ENCODE data around the gene SBDS. TPM values are rescaled to one million over a fixed set of nuclear protein-coding genes. Genes with fewer than 3 reads are reported as not detected.
"Not testable (repeated sequence)": the region's sequence is repeated elsewhere in the genome, so short reads cannot be mapped to it uniquely, and the experiment has no call there.

The SBDS gene
- total RNA-seq, 1 donor from 2014 or later, result 83.5 TPM

- no peak for TF ChIP-seq CTCF (conservative IDR thresholded peaks at IDR 0.05; ENCODE audit: low read depth, low read length)
- DNase-seq (ENCODE audit: low read depth), result no peak
- H3K4me3 ChIP-seq (ENCODE audit: low read depth, low read length), result no peak overlapping the region
Measured at GRCh38 chr7:67019562-67020390, 24.4 kb upstream of the SBDS start.

- DNase-seq (ENCODE audit: low read depth), result no peak
- no peak for TF ChIP-seq CTCF (conservative IDR thresholded peaks at IDR 0.05; ENCODE audit: low read depth, low read length)
- H3K4me3 ChIP-seq (ENCODE audit: low read depth, low read length), result no peak overlapping the region
Measured at GRCh38 chr7:67018940-67019339, 23.6 kb upstream of the SBDS start.

GRCh38 chr7:67017971-67018370 is 22.6 kb upstream of the SBDS start:
- not testable (repeated sequence) for H3K4me3 ChIP-seq (ENCODE audit: low read depth, low read length); DNase-seq (ENCODE audit: low read depth)

GRCh38 chr7:67014076-67014622 is 18.8 kb upstream of the SBDS start:
- H3K4me3 ChIP-seq (ENCODE audit: low read depth, low read length); DNase-seq (ENCODE audit: low read depth): not testable (repeated sequence)

- H3K4me3 ChIP-seq (ENCODE audit: low read depth, low read length), result not testable (repeated sequence)
- DNase-seq (ENCODE audit: low read depth), result peak; percentile 58
Measured at GRCh38 chr7:67009677-67010076, 14.3 kb upstream of the SBDS start.

- no peak for TF ChIP-seq CTCF (conservative IDR thresholded peaks at IDR 0.05; ENCODE audit: low read depth, low read length)
- DNase-seq (ENCODE audit: low read depth), result no peak
Measured at GRCh38 chr7:67008260-67008659, 12.9 kb upstream of the SBDS start.

GRCh38 chr7:67006965-67007364 is 11.6 kb upstream of the SBDS start:
- DNase-seq (ENCODE audit: low read depth), result no peak
- no peak for TF ChIP-seq CTCF (conservative IDR thresholded peaks at IDR 0.05; ENCODE audit: low read depth, low read length)
- no peak overlapping the region for H3K4me3 ChIP-seq (ENCODE audit: low read depth, low read length)

More at GRCh38 chr7:67008260-67008659, 12.9 kb upstream of the SBDS start:
- no peak overlapping the region for H3K4me3 ChIP-seq (ENCODE audit: low read depth, low read length)

GRCh38 chr7:67004145-67004544 is 8.8 kb upstream of the SBDS start:
- DNase-seq (ENCODE audit: low read depth); H3K4me3 ChIP-seq (ENCODE audit: low read depth, low read length): not testable (repeated sequence)

GRCh38 chr7:67000601-67001258 is 5.3 kb upstream of the SBDS start:
- H3K4me3 ChIP-seq (ENCODE audit: low read depth, low read length); DNase-seq (ENCODE audit: low read depth): not testable (repeated sequence)
- TF ChIP-seq CTCF (conservative IDR thresholded peaks at IDR 0.05; ENCODE audit: low read depth, low read length), result peak; percentile 34

GRCh38 chr7:66996444-66997191 is 1.2 kb upstream of the SBDS start, which contains the start of gene TYW1:
Gene TYW1, plus strand, starts transcription at chr7:66996833. Its CDS starts 146 bp downstream, at chr7:66996979.
- peak; percentile 82 for DNase-seq (ENCODE audit: low read depth)
- H3K4me3 ChIP-seq (ENCODE audit: low read depth, low read length), result peak within 1 kb of the TSS; percentile 73

All from epithelial cell of proximal tubule (primary cell).